ENCODE measurements around the gene JAZF1. TPM values are rescaled to one million over a fixed set of nuclear protein-coding genes. Genes with fewer than 3 reads are reported as not detected.

The JAZF1 gene
- total RNA-seq, 1 experiment from 2014 or later: 0.90 TPM

GRCh38 chr7:27947586-27948278 lies 232.9 kb downstream of the JAZF1 start:
- Histone ChIP-seq H3K27ac (no peak overlapping the region), H3K9me2 (ENCODE audit: insufficient read depth) (no peaks in the 10 kb centered on the region), H4K20me1 (ENCODE audit: insufficient read depth) (no peaks in the 10 kb centered on the region), H3K79me2 (ENCODE audit: low read depth) (no peaks in the 10 kb centered on the region), H3K9me3 (ENCODE audit: insufficient read depth, low read depth) (no peaks in the 10 kb centered on the region), H3K4me3 (no peak overlapping the region), H3F3A (ENCODE audit: insufficient read depth, low read depth) (no peaks in the 10 kb centered on the region), H2AFZ (no peak overlapping the region), H3K27me3 (ENCODE audit: insufficient read depth, low read depth) (no peaks in the 10 kb centered on the region), H3K36me3 (ENCODE audit: low read depth) (no peaks in the 10 kb centered on the region), H3K4me2 (no peak overlapping the region), H3K4me1 (replicated peaks; ENCODE audit: insufficient read depth) (no peaks in the 10 kb centered on the region)
- no peak for DNase-seq
- intact Hi-C loops (cut with micrococcal nuclease; ENCODE audit: unreplicated experiment): no loop called here
- BruUV-seq (replicated peaks): no TSS peak
- CTCF ChIA-PET: no interaction called here
- TF ChIP-seq, protein P1, sequence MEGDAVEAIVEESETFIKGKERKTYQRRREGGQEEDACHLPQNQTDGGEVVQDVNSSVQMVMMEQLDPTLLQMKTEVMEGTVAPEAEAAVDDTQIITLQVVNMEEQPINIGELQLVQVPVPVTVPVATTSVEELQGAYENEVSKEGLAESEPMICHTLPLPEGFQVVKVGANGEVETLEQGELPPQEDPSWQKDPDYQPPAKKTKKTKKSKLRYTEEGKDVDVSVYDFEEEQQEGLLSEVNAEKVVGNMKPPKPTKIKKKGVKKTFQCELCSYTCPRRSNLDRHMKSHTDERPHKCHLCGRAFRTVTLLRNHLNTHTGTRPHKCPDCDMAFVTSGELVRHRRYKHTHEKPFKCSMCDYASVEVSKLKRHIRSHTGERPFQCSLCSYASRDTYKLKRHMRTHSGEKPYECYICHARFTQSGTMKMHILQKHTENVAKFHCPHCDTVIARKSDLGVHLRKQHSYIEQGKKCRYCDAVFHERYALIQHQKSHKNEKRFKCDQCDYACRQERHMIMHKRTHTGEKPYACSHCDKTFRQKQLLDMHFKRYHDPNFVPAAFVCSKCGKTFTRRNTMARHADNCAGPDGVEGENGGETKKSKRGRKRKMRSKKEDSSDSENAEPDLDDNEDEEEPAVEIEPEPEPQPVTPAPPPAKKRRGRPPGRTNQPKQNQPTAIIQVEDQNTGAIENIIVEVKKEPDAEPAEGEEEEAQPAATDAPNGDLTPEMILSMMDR (conservative IDR thresholded peaks at IDR 0.05): no peak
- no peak for TF ChIP-seq EZH2 (IDR thresholded peaks at IDR 0.05; ENCODE audit: low read depth)
- POLR2A ChIA-PET (ENCODE audit: unreplicated experiment): no interaction called here

GRCh38 chr7:27946351-27946750 lies 234.2 kb downstream of the JAZF1 start:
- H3K4me3 ChIP-seq: no peak overlapping the region
- BruUV-seq (replicated peaks): no TSS peak
- no peaks in the 10 kb centered on the region for H3K9me3 ChIP-seq (ENCODE audit: insufficient read depth, low read depth)
- no peak overlapping the region for H3K27ac ChIP-seq
- no peaks in the 10 kb centered on the region for H3K4me1 ChIP-seq (replicated peaks; ENCODE audit: insufficient read depth)
- TF ChIP-seq, protein P1 (conservative IDR thresholded peaks at IDR 0.05): no peak
- no peak for TF ChIP-seq EZH2 (IDR thresholded peaks at IDR 0.05; ENCODE audit: low read depth)
- H4K20me1 ChIP-seq (ENCODE audit: insufficient read depth): no peaks in the 10 kb centered on the region
- intact Hi-C loops (cut with micrococcal nuclease; ENCODE audit: unreplicated experiment): no loop called here
- H3K27me3 ChIP-seq (ENCODE audit: insufficient read depth, low read depth): no peaks in the 10 kb centered on the region
- DNase-seq: no peak
- H3K9me2 ChIP-seq (ENCODE audit: insufficient read depth): no peaks in the 10 kb centered on the region
- no peaks in the 10 kb centered on the region for H3K36me3 ChIP-seq (ENCODE audit: low read depth)
- no peak overlapping the region for H3K4me2 ChIP-seq
- H3K79me2 ChIP-seq (ENCODE audit: low read depth): no peaks in the 10 kb centered on the region
- no peaks in the 10 kb centered on the region for H3F3A ChIP-seq (ENCODE audit: insufficient read depth, low read depth)
- POLR2A ChIA-PET (ENCODE audit: unreplicated experiment): interaction anchor here (0.6 kb wide), 1 partner anchor 750 kb away, joined by 4 read pairs; no protein-coding TSS in a partner anchor
- CTCF ChIA-PET: no interaction called here
- H2AFZ ChIP-seq: no peak overlapping the region

DNA sequence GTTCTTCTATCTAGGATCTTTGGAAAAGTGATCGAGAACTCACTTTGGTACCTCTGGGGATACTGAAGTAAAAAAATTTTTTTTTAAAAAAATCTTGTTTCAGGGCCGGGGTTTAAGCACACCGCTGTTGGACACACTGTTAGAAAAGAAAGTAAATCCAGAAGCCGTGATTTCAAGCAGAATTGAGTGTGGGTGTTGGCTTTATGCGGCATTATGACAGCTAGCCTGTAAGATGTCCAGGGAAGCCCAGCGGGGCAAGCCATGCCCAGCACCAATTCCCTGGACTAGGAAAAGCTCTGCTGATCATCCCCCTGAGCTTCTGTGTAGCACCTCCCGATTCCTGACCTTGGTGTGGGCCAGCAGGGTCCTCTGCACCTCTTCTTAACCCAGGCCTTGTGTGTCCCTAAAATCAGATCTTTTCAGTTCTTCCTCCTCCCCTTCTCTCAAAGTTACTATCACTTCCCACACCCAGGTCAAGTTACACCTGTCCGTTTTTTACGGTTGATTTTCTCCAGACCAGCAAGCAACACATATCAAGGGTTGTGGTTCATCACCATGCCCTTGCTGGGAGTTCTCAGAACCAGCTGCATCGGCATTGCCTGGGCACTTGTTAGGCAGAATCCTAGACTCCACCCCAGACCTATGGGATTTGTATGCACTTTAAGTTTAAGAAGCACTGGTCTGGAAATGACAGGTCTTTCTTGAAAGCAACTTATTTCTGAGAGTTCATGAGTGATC lies 235.4 kb downstream of the JAZF1 start:
- Histone ChIP-seq H3K4me2 (no peak overlapping the region), H3K4me3 (no peak overlapping the region), H3K27ac (no peak overlapping the region), H3K79me2 (ENCODE audit: low read depth) (no peaks in the 10 kb centered on the region), H3K36me3 (ENCODE audit: low read depth) (no peaks in the 10 kb centered on the region), H3K9me3 (ENCODE audit: insufficient read depth, low read depth) (no peaks in the 10 kb centered on the region), H3K9me2 (ENCODE audit: insufficient read depth) (no peaks in the 10 kb centered on the region), H4K20me1 (ENCODE audit: insufficient read depth) (no peaks in the 10 kb centered on the region), H3F3A (ENCODE audit: insufficient read depth, low read depth) (no peaks in the 10 kb centered on the region), H3K27me3 (ENCODE audit: insufficient read depth, low read depth) (no peaks in the 10 kb centered on the region), H3K4me1 (replicated peaks; ENCODE audit: insufficient read depth) (no peaks in the 10 kb centered on the region), H2AFZ (no peak overlapping the region)
- BruUV-seq (replicated peaks): no TSS peak
- ChIA-PET CTCF (no interaction called here), POLR2A (ENCODE audit: unreplicated experiment) (no interaction called here)
- intact Hi-C loops (cut with micrococcal nuclease; ENCODE audit: unreplicated experiment): no loop called here
- DNase-seq: no peak
- TF ChIP-seq, protein P1 (conservative IDR thresholded peaks at IDR 0.05): no peak
- TF ChIP-seq EZH2 (IDR thresholded peaks at IDR 0.05; ENCODE audit: low read depth): no peak

Data from PC-9 (cell line).